ENCODE measurements around the gene SREBF2. TPM values are rescaled to one million over a fixed set of nuclear protein-coding genes. Genes with fewer than 3 reads are reported as not detected.
"Not testable (repeated sequence)": the region's sequence is repeated elsewhere in the genome, so short reads cannot be mapped to it uniquely, and the experiment has no call there.

SREBF2 gene
- total and polyA plus RNA-seq, 4 donors = 68.1 to 155 (median 75.9) TPM

- peaks cover 0 to 25% (median 2%) of the 10 kb centered on the region in 5 donors for H3K4me1 ChIP-seq (ENCODE audit: control insufficient read depth in 5 of 5, insufficient read depth in 5 of 5, low read length in 5 of 5)
- H3K9ac ChIP-seq (ENCODE audit: insufficient read depth in 1 of 2, low read length in 2 of 2) = peak overlapping the region; percentile 0 to 91
- peak overlapping the region; percentile 43 for H3K4me3 ChIP-seq
- ATAC-seq (ENCODE audit: insufficient read depth, low FRiP score) = no peak
- H3K36me3 ChIP-seq (ENCODE audit: control insufficient read depth in 4 of 4, insufficient read depth in 4 of 4, low read length in 4 of 4) = peaks cover 0 to 7% (median 3%) of the 10 kb centered on the region in 4 donors
- H3K27me3 ChIP-seq (ENCODE audit: control insufficient read depth in 3 of 3, insufficient read depth in 3 of 3, low read length in 2 of 3) = no peaks in the 10 kb centered on the region
- H3K27ac ChIP-seq (ENCODE audit: low read depth in 1 of 2, low read length in 1 of 2) = peak overlapping the region; percentile 95 to 96
- H3K9me3 ChIP-seq (ENCODE audit: control insufficient read depth in 4 of 4, insufficient read depth in 3 of 4, low read length in 3 of 4) = no peaks in the 10 kb centered on the region
- no peak for TF ChIP-seq CTCF (IDR thresholded peaks at IDR 0.05; ENCODE audit: control extremely low read depth, extremely low read depth)
- DNase-seq = no peak
- WGBS, 2 donors = 10 to 11% methylated on average over 17 of the region's 17 CpGs
These were observed 915 bp upstream of the SREBF2 start for GRCh38 chr22:41831828-41832552.

GRCh38 chr22:41833369-41834004, 582 bp downstream of the SREBF2 start:
- ATAC-seq (ENCODE audit: insufficient read depth, low FRiP score) = no peak
- H3K36me3 ChIP-seq (ENCODE audit: control insufficient read depth in 4 of 4, insufficient read depth in 4 of 4, low read length in 4 of 4) = peaks cover 0 to 7% (median 3%) of the 10 kb centered on the region in 4 donors
- peak; percentile 45 to 58 (median 46) for DNase-seq
- peak overlapping the region; percentile 80 for H3K4me3 ChIP-seq
- peak overlapping the region; percentile 96 to 98 for H3K27ac ChIP-seq (ENCODE audit: low read depth in 1 of 2, low read length in 1 of 2)
- H3K27me3 ChIP-seq (ENCODE audit: control insufficient read depth in 3 of 3, insufficient read depth in 3 of 3, low read length in 2 of 3) = no peaks in the 10 kb centered on the region
- peak overlapping the region; percentile 11 to 61 for H3K9ac ChIP-seq (ENCODE audit: insufficient read depth in 1 of 2, low read length in 2 of 2)
- peaks cover 0 to 16% (median 1%) of the 10 kb centered on the region in 5 donors for H3K4me1 ChIP-seq (ENCODE audit: control insufficient read depth in 5 of 5, insufficient read depth in 5 of 5, low read length in 5 of 5)
- TF ChIP-seq CTCF (IDR thresholded peaks at IDR 0.05; ENCODE audit: control extremely low read depth, extremely low read depth) = no peak
- no peaks in the 10 kb centered on the region for H3K9me3 ChIP-seq (ENCODE audit: control insufficient read depth in 4 of 4, insufficient read depth in 3 of 4, low read length in 3 of 4)
- 0% methylated on average over 47 to 86 of the region's 86 CpGs for WGBS, 2 donors

GRCh38 chr22:41834005-41834944, 1.4 kb downstream of the SREBF2 start:
- 14 to 22% methylated on average over 14 of the region's 14 CpGs for WGBS, 2 donors
- Histone ChIP-seq H3K4me3 (peak overlapping the region; percentile 80), H3K4me1 (ENCODE audit: control insufficient read depth in 5 of 5, insufficient read depth in 5 of 5, low read length in 5 of 5) (peaks cover 0 to 16% (median 1%) of the 10 kb centered on the region in 5 donors), H3K9me3 (ENCODE audit: control insufficient read depth in 4 of 4, insufficient read depth in 3 of 4, low read length in 3 of 4) (no peaks in the 10 kb centered on the region), H3K36me3 (ENCODE audit: control insufficient read depth in 4 of 4, insufficient read depth in 4 of 4, low read length in 4 of 4) (peaks cover 0 to 10% (median 3%) of the 10 kb centered on the region in 4 donors), H3K9ac (ENCODE audit: insufficient read depth in 1 of 2, low read length in 2 of 2) (peak overlapping the region in 1 of 2 donors; percentile 61), H3K27me3 (ENCODE audit: control insufficient read depth in 3 of 3, insufficient read depth in 3 of 3, low read length in 2 of 3) (no peaks in the 10 kb centered on the region), H3K27ac (ENCODE audit: low read depth in 1 of 2, low read length in 1 of 2) (peak overlapping the region; percentile 96 to 98)
- DNase-seq (no peak), ATAC-seq (ENCODE audit: insufficient read depth, low FRiP score) (no peak)
- no peak for TF ChIP-seq CTCF (IDR thresholded peaks at IDR 0.05; ENCODE audit: control extremely low read depth, extremely low read depth)

GRCh38 chr22:41835462-41835861, 2.6 kb downstream of the SREBF2 start:
- H3K27me3 ChIP-seq (ENCODE audit: control insufficient read depth in 3 of 3, insufficient read depth in 3 of 3, low read length in 2 of 3); H3K4me3 ChIP-seq; H3K9me3 ChIP-seq (ENCODE audit: control insufficient read depth in 4 of 4, insufficient read depth in 3 of 4, low read length in 3 of 4); H3K9ac ChIP-seq (ENCODE audit: insufficient read depth in 1 of 2, low read length in 2 of 2); ATAC-seq (ENCODE audit: insufficient read depth, low FRiP score); DNase-seq; H3K36me3 ChIP-seq (ENCODE audit: control insufficient read depth in 4 of 4, insufficient read depth in 4 of 4, low read length in 4 of 4): not testable (repeated sequence)
- H3K27ac ChIP-seq (ENCODE audit: low read depth in 1 of 2, low read length in 1 of 2) = peak overlapping the region in 1 of 2 donors; percentile 27
- H3K4me1 ChIP-seq (ENCODE audit: control insufficient read depth in 5 of 5, insufficient read depth in 5 of 5, low read length in 5 of 5) = peaks cover 0 to 16% (median 3%) of the 10 kb centered on the region in 5 donors
- WGBS, 2 donors = 85 to 94% methylated on average over 8 of the region's 8 CpGs
